Progenitor cell of endocrine pancreas (in vitro differentiated cells): ENCODE data around the gene SLC6A6. TPM values are rescaled to one million over a fixed set of nuclear protein-coding genes. Genes with fewer than 3 reads are reported as not detected.

Experiments used
- DNase-seq: peaks from one replicate; pipeline ENCODE4 v3.0.0; 2021; ENCODE audit warnings: low spot score; ENCODE audit not compliant: unreplicated experiment
- H3K27ac Mint-ChIP-seq: 2 replicates; pipeline ENCODE4 v1.8.0; 2021; ENCODE audit warnings: mild to moderate bottlenecking, moderate library complexity, mixed read lengths
- H3K27me3 Mint-ChIP-seq: 2 replicates; pipeline ENCODE4 v1.8.0; 2021; ENCODE audit warnings: mixed read lengths
- H3K36me3 Mint-ChIP-seq: 2 replicates; pipeline ENCODE4 v1.8.0; 2022; ENCODE audit warnings: mixed read lengths; ENCODE audit not compliant: insufficient read depth
- H3K4me1 Mint-ChIP-seq: 2 replicates; pipeline ENCODE4 v1.8.0; 2021; ENCODE audit warnings: low read depth, mixed read lengths
- H3K4me3 Mint-ChIP-seq: 2 replicates; pipeline ENCODE4 v1.8.0; 2021; ENCODE audit warnings: low read depth, mild to moderate bottlenecking, moderate library complexity, mixed read lengths
- H3K9me3 Mint-ChIP-seq: 2 replicates; pipeline ENCODE4 v1.8.0; 2021; ENCODE audit warnings: low read depth, mixed read lengths
- CTCF ChIP-seq: fragments of 200-600 bp; sonication (generic); IDR thresholded peaks from one replicate; pipeline ENCODE4 v1.5.0; 2021; ENCODE audit warnings: antibody characterized with exemption, mild to moderate bottlenecking; ENCODE audit not compliant: unreplicated experiment
- total RNA-seq: library from RNA; stranded (reverse); gene quantifications from 2 replicates; pipeline ENCODE4 v1.2.1, GENCODE V29; 2021

SLC6A6 gene
- total RNA-seq, 1 donor from 2014 or later, result 23.8 TPM

GRCh38 chr3:14471016-14471415 is 68.6 kb downstream of the SLC6A6 start:
- Mint-ChIP-seq H3K27me3 (no peaks in the 10 kb centered on the region), H3K9me3 (peaks cover 4% of the 10 kb centered on the region), H3K27ac (no peak overlapping the region), H3K36me3 (peaks cover 25% of the 10 kb centered on the region), H3K4me3 (no peak overlapping the region), H3K4me1 (peaks cover 6% of the 10 kb centered on the region)
- no peak for TF ChIP-seq CTCF
- no peak for DNase-seq

- Mint-ChIP-seq H3K27ac (no peak overlapping the region), H3K36me3 (peaks cover 25% of the 10 kb centered on the region), H3K9me3 (peaks cover 4% of the 10 kb centered on the region), H3K27me3 (no peaks in the 10 kb centered on the region), H3K4me3 (no peak overlapping the region), H3K4me1 (peaks cover 6% of the 10 kb centered on the region)
- TF ChIP-seq CTCF, result no peak
- no peak for DNase-seq
Observed at GRCh38 chr3:14471690-14472089, 69.3 kb downstream of the SLC6A6 start.

GRCh38 chr3:14472471-14473351 is 70.3 kb downstream of the SLC6A6 start:
- Mint-ChIP-seq H3K4me1 (peaks cover 6% of the 10 kb centered on the region), H3K4me3 (no peak overlapping the region), H3K27me3 (no peaks in the 10 kb centered on the region), H3K9me3 (peaks cover 4% of the 10 kb centered on the region), H3K27ac (peak overlapping the region; percentile 73), H3K36me3 (peaks cover 29% of the 10 kb centered on the region)
- TF ChIP-seq CTCF, result no peak
- no peak for DNase-seq

- H3K27ac Mint-ChIP-seq, result peak overlapping the region; percentile 56
- peaks cover 33% of the 10 kb centered on the region for H3K36me3 Mint-ChIP-seq
- H3K27me3 Mint-ChIP-seq, result no peaks in the 10 kb centered on the region
- H3K4me1 Mint-ChIP-seq, result peaks cover 6% of the 10 kb centered on the region
- no peak overlapping the region for H3K4me3 Mint-ChIP-seq
- H3K9me3 Mint-ChIP-seq, result peaks cover 4% of the 10 kb centered on the region
- no peak for TF ChIP-seq CTCF
- DNase-seq, result no peak
Observed at GRCh38 chr3:14473411-14473891, 71.0 kb downstream of the SLC6A6 start.

- no peak for TF ChIP-seq CTCF
- Mint-ChIP-seq H3K27ac (no peak overlapping the region), H3K36me3 (peaks cover 38% of the 10 kb centered on the region)
Observed at GRCh38 chr3:14474363-14475081, 72.1 kb downstream of the SLC6A6 start.

More at GRCh38 chr3:14474363-14475081, 72.1 kb downstream of the SLC6A6 start:
- Mint-ChIP-seq H3K4me1 (peaks cover 6% of the 10 kb centered on the region), H3K27me3 (no peaks in the 10 kb centered on the region), H3K4me3 (no peak overlapping the region), H3K9me3 (peaks cover 4% of the 10 kb centered on the region)
- DNase-seq, result no peak
